HG03064 (cell line): ENCODE results near the gene MELTF.

Source experiments
- ATAC-seq: cut with Tn5 transposase; IDR thresholded peaks from one replicate; pipeline ENCODE4 v1.9.1; 2021; ENCODE audit warnings: low read depth; ENCODE audit not compliant: unreplicated experiment

The MELTF gene

DNA sequence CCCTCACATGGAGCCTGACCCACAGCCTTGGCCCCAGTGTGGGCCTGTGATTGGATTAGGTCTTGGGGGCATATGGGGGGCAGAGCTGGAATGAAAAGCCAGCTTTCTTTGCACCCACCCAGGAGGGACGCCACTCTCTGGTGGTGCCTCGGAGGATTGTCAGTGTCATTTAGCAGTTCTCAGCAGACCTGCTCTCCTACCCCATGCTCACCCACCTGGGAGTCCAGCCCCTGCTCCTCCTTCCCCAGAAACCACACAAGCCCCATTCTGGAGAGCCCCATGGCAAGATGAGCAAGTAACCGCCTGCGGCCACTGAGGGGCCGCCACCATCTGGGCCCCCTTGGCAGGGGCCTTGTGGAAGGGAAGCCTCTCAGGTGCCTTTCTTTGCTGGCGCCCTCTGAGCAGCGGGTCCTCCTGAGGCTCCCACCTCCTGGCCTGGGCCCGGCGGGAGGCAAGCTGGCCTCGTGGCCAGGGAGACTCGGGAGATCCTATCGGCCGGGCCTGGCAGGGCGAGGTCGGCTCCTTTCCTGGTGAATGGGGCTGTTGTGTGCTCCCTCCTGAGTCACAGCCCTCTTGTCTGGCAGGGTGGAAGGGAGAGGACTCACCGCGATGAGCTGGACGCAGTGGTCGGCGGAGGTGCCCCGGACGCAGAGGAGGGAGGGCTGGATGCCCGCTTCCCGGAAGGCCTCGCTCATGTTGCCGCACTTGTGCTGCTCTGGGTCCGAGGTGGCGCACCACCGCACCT, 2.3 kb downstream of the MELTF start:
- no peak for ATAC-seq

DNA sequence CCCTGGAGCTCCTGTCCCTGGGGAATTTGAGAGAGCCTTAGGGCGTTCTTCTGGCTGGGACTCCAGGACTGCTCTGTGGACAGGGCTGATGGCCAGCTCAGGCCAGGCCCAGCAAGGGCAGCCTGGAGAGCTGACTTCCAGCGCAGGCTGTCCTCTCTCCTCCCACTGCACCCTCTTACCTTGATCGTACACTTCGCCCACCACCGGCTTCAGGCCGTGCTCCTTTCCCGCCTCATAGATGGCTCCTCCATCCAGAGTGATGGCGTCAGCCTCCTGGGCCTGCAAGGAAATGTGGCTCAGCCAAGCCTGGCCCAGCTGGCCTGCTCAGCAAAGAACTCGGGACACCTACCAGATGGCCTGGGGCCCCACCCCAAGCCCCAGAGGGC, 3.1 kb downstream of the MELTF start:
- ATAC-seq: no peak

- ATAC-seq: no peak
Measured at GRCh38 chr3:197025736-197026480, 3.7 kb downstream of the MELTF start.

GRCh38 chr3:197024881-197025735, 4.5 kb downstream of the MELTF start:
- no peak for ATAC-seq

GRCh38 chr3:197023998-197024651, 5.5 kb downstream of the MELTF start:
- no peak for ATAC-seq

DNA sequence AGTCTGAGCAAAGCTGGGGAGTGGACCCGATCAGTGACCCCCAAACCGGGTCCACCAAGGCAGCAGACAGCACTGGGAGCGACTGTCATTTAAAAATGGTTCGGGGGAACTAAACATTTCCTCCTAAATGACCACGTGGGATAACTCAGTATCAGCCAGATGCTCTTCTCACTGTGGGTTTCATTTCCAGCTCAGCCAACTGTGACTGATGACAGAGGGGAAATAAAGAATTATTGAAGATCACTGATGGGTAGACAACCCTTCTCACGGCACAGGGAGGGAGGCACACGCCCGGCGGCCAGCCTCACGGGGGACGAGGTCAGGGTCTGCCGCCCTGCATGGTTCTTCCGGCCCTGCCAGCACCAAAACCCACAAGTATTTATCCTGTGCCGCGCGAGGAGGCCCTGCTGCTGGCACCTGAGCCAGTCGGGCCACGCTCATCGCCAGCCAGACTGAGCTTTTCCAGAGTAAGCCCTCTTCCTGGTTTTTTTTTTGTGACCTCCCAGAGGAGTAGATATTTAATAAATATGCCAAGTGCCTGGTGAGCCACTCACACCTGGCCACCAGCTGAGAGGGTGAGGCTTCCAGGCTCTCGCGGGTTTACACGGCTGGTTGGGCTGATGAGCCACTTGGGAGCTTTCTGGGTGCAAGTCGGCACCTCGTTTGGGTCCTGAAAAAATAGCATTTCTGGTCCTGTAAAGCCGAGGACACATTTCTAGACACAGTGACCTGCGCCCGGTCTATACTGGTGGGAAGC, 6.2 kb downstream of the MELTF start:
- peak; percentile 53 for ATAC-seq

GRCh38 chr3:197022405-197023231, 7.0 kb downstream of the MELTF start:
- peak; percentile 24 for ATAC-seq

GRCh38 chr3:197021729-197022404, 7.8 kb downstream of the MELTF start:
- ATAC-seq: no peak

DNA sequence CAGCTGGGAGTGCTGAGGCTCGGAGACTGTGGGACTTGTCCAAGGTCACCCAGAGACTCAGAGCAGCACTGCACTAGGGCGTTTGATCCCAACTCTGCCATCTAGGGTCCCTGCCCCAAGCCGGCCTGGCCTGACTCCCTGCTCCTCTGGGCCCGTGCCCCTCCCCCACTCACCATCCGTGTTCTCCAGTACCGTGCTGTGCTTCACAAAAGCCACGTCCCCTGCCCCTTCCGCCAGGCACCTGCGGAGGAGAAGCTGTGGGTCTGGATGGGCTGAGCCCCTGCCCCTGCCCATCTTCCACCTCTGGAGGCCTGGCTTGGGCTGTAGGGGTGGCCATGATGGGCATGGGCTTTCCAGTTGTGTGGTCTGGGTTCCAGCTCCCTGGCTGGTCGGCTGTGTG, 8.4 kb downstream of the MELTF start:
- ATAC-seq: no peak

DNA sequence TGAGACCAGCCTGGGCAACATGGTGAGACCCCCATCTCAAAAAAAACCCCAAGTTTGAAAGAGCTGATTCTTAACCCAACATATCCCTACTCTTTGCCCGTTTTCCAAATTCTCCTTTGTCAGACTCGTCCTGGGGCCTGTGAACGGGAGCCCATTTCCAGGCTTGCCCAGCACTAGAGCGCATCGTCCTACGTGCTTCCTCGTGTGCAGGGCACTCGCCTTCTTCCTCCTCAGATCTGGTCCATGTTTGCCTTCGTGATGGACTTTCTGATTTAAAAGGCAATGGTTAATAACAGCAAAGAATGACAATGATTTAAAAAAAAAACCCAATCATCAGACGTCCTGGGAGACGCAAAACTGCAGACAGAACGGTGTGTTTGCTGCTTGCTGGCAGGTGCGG, 10.1 kb downstream of the MELTF start:
- no peak for ATAC-seq

- ATAC-seq: no peak
Measured at GRCh38 chr3:197019021-197019420, 10.6 kb downstream of the MELTF start.

GRCh38 chr3:197017003-197017402, 12.6 kb downstream of the MELTF start:
- ATAC-seq: no peak

GRCh38 chr3:197015790-197016736, 13.6 kb downstream of the MELTF start:
- ATAC-seq: no peak

DNA sequence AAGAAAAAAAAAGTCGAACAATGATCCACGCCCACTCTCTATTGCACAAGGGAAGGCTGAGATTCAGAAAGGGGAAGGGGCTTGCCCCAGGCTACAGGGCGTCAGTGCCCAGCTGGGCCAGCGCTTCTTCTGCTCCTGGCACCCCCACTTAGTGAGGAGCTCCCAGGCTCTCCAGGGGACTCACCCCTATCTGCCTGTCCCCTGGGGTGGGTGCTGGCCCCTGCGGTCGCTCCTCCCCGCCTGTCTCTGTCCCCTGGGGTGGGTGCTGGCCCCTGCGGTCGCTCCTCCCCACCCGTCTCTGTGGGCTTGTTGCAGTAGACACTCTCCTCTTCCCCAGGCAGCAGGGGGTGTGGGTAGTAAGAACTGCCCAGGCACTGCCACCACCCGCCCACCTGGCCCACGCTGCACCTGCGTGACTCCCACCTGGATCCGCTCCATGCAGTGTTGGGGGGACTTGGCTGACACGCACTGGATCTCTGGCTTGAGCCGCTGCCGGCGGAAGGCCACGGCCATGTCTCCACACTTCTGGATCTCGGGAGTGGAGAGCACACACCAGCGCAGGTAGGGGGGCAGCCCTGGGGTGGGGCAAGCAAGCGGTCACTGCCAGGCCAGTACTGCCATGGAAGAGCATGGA, 14.6 kb downstream of the MELTF start:
- ATAC-seq: no peak

GRCh38 chr3:197014024-197014423, 15.6 kb downstream of the MELTF start:
- ATAC-seq: no peak

GRCh38 chr3:197012540-197012883, 17.1 kb downstream of the MELTF start:
- ATAC-seq: no peak
